Liver (tissue), 9 donors: ENCODE measurements around the gene VEPH1. TPM values are rescaled to one million over a fixed set of nuclear protein-coding genes. Genes with fewer than 3 reads are reported as not detected.

Source experiments
- DNase-seq: peaks from one replicate; pipeline ENCODE4 v3.0.0-alpha.2; 2017; ENCODE audit warnings: low spot score
- H3K27ac ChIP-seq, 2 donors: one replicate each; pipeline ENCODE4 v1.7.0; 2013; ENCODE audit warnings: inconsistent platforms in 2 of 2, low read length in 2 of 2, control low read depth in 1 of 2, low read depth in 1 of 2, mild to moderate bottlenecking in 1 of 2
- H3K27me3 ChIP-seq, 4 donors: one replicate each; pipeline versions ENCODE4 v1.6.1 to v1.7.0; 2013; ENCODE audit warnings: low read length in 3 of 4, inconsistent platforms in 1 of 4, mild to moderate bottlenecking in 1 of 4, moderate library complexity in 1 of 4; ENCODE audit not compliant: control insufficient read depth in 4 of 4, insufficient read depth in 4 of 4
- H3K36me3 ChIP-seq, 4 donors: one replicate each; pipeline versions ENCODE4 v1.6.1 to v1.7.0; 2013; ENCODE audit warnings: low read length in 3 of 4, mild to moderate bottlenecking in 3 of 4, low read depth in 1 of 4, moderate library complexity in 1 of 4; ENCODE audit not compliant: control insufficient read depth in 4 of 4, insufficient read depth in 3 of 4
- H3K4me1 ChIP-seq, 4 donors: one replicate each; pipeline versions ENCODE4 v1.6.1 to v1.7.0; 2013; ENCODE audit warnings: low read length in 3 of 4, mild to moderate bottlenecking in 3 of 4, moderate library complexity in 1 of 4; ENCODE audit not compliant: control insufficient read depth in 4 of 4, insufficient read depth in 4 of 4
- H3K4me3 ChIP-seq, 3 donors: one replicate each; pipeline versions ENCODE4 v1.6.1 to v1.7.0; 2013; ENCODE audit warnings: low read length in 3 of 3, control low read depth in 1 of 3, low read depth in 1 of 3, mild to moderate bottlenecking in 1 of 3
- H3K9ac ChIP-seq, 2 donors: one replicate each; pipeline ENCODE4 v1.7.0; 2013; ENCODE audit warnings: low read length in 2 of 2, mild to moderate bottlenecking in 2 of 2, moderate library complexity in 2 of 2, control low read depth in 1 of 2, low read depth in 1 of 2
- H3K9me3 ChIP-seq, 4 donors: one replicate each; pipeline versions ENCODE4 v1.6.1 to v1.7.0; 2013; ENCODE audit warnings: low read length in 3 of 4; ENCODE audit not compliant: control insufficient read depth in 4 of 4
- EGR1 ChIP-seq, 2 donors: IDR thresholded peaks; 2 replicates each; pipeline ENCODE4 v1.6.1; 2016 to 2018; ENCODE audit warnings: antibody characterized with exemption in 2 of 2, low read depth in 2 of 2
- FOXA1 ChIP-seq: IDR thresholded peaks from 2 replicates; pipeline ENCODE4 v1.6.1; 2016; ENCODE audit warnings: antibody characterized with exemption
- GABPA ChIP-seq, 2 donors: IDR thresholded peaks in 1 of 2; conservative IDR thresholded peaks in 1 of 2; 2 replicates each; pipeline ENCODE4 v1.6.1; 2016; ENCODE audit warnings: antibody characterized with exemption in 2 of 2, mild to moderate bottlenecking in 1 of 2, moderate library complexity in 1 of 2
- HNF4A ChIP-seq, 2 donors: conservative IDR thresholded peaks; 2 replicates each; pipeline ENCODE4 v1.6.1; 2016; ENCODE audit warnings: antibody characterized with exemption in 2 of 2, mild to moderate bottlenecking in 2 of 2
- HNF4G ChIP-seq: IDR thresholded peaks from 2 replicates; pipeline ENCODE4 v1.6.1; 2016; ENCODE audit warnings: antibody characterized with exemption
- JUND ChIP-seq, 2 donors: IDR thresholded peaks; 2 replicates each; pipeline ENCODE4 v1.6.1; 2016; ENCODE audit warnings: antibody characterized with exemption in 2 of 2
- NR2F2 ChIP-seq: IDR thresholded peaks from 2 replicates; pipeline ENCODE4 v1.6.1; 2016; ENCODE audit warnings: antibody characterized with exemption
- RAD21 ChIP-seq, 2 donors: IDR thresholded peaks; 2 replicates each; pipeline ENCODE4 v1.6.1; 2016; ENCODE audit warnings: antibody characterized with exemption in 2 of 2, mild to moderate bottlenecking in 2 of 2
- RXRA ChIP-seq, 2 donors: IDR thresholded peaks; 2 replicates each; pipeline ENCODE4 v1.6.1; 2017 to 2018; ENCODE audit warnings: antibody characterized with exemption in 2 of 2, mild to moderate bottlenecking in 1 of 2
- SP1 ChIP-seq: IDR thresholded peaks from 2 replicates; pipeline ENCODE4 v1.6.1; 2018; ENCODE audit warnings: antibody characterized with exemption, mild to moderate bottlenecking
- TAF1 ChIP-seq: conservative IDR thresholded peaks from 2 replicates; pipeline ENCODE4 v1.6.1; 2016; ENCODE audit warnings: antibody characterized with exemption, mild to moderate bottlenecking
- YY1 ChIP-seq: IDR thresholded peaks from 2 replicates; pipeline ENCODE4 v1.6.1; 2016; ENCODE audit warnings: antibody characterized with exemption, mild to moderate bottlenecking
- ZBTB33 ChIP-seq: IDR thresholded peaks from 2 replicates; pipeline ENCODE4 v1.6.1; 2016; ENCODE audit warnings: antibody characterized with exemption
- WGBS: extraction: QIAGEN DNeasy Blood & Tissue Kit; methylation state at CpG from one replicate; pipeline ENCODE4 v1.1.7; 2013; 5-methylcytosine and 5-hydroxymethylcytosine counted together
- polyA plus RNA-seq, 2 donors: library from polyadenylated mRNA; stranded (reverse) in 1 of 2; unstranded in 1 of 2; fragments of 200-250 nt in 1 of 2; fragments of >200 nt in 1 of 2; fragmentation: Nextera tagmentation in 1 of 2; extraction: Ambion mirVana in 1 of 2; gene quantifications; one replicate each; pipeline versions ENCODE4 v1.2.1 to v1.2.3, GENCODE V29; 2013 to 2015
- total RNA-seq, 2 donors: library from RNA; depleted of rRNA; stranded (reverse); fragments of >200 nt; gene quantifications; one replicate each; pipeline ENCODE4 v1.2.3, GENCODE V29; 2014
- TF ChIP-seq, protein P1 (sequence below): IDR thresholded peaks from 2 replicates; pipeline ENCODE4 v1.6.1; 2016; ENCODE audit warnings: antibody characterized with exemption
- TF ChIP-seq, protein P2 (sequence below): IDR thresholded peaks from 2 replicates; pipeline ENCODE4 v1.6.1; 2016; ENCODE audit warnings: antibody characterized with exemption
- TF ChIP-seq, protein P3 (sequence below): IDR thresholded peaks from 2 replicates; pipeline ENCODE4 v1.6.1; 2016; ENCODE audit warnings: antibody characterized with exemption, mild to moderate bottlenecking
- donor health status: healthy.
- donor health status: healthy.
- donor health status: healthy.
- donor health status: healthy.
- donor health status: healthy.

VEPH1 gene
- total and polyA plus RNA-seq, 4 donors = 0.60 to 3.3 (median 1.2) TPM

GRCh38 chr3:157360044-157360443 is 143.2 kb downstream of the VEPH1 start:
- TF ChIP-seq, protein P1, sequence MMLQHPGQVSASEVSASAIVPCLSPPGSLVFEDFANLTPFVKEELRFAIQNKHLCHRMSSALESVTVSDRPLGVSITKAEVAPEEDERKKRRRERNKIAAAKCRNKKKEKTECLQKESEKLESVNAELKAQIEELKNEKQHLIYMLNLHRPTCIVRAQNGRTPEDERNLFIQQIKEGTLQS = no peak
- no peak for TF ChIP-seq HNF4G
- TF ChIP-seq GABPA (IDR thresholded peaks at IDR 0.05 in 1 of 2, conservative IDR thresholded peaks at IDR 0.05 in 1 of 2) = no peak
- TF ChIP-seq RXRA (IDR thresholded peaks at IDR 0.05) = no peak
- TF ChIP-seq ZBTB33 = no peak
- TF ChIP-seq NR2F2 = no peak
- TF ChIP-seq SP1 = no peak
- TF ChIP-seq EGR1 (IDR thresholded peaks at IDR 0.05; ENCODE audit: low read depth in 2 of 2) = no peak
- TF ChIP-seq, protein P2, sequence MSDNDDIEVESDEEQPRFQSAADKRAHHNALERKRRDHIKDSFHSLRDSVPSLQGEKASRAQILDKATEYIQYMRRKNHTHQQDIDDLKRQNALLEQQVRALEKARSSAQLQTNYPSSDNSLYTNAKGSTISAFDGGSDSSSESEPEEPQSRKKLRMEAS = no peak
- TF ChIP-seq, protein P3, sequence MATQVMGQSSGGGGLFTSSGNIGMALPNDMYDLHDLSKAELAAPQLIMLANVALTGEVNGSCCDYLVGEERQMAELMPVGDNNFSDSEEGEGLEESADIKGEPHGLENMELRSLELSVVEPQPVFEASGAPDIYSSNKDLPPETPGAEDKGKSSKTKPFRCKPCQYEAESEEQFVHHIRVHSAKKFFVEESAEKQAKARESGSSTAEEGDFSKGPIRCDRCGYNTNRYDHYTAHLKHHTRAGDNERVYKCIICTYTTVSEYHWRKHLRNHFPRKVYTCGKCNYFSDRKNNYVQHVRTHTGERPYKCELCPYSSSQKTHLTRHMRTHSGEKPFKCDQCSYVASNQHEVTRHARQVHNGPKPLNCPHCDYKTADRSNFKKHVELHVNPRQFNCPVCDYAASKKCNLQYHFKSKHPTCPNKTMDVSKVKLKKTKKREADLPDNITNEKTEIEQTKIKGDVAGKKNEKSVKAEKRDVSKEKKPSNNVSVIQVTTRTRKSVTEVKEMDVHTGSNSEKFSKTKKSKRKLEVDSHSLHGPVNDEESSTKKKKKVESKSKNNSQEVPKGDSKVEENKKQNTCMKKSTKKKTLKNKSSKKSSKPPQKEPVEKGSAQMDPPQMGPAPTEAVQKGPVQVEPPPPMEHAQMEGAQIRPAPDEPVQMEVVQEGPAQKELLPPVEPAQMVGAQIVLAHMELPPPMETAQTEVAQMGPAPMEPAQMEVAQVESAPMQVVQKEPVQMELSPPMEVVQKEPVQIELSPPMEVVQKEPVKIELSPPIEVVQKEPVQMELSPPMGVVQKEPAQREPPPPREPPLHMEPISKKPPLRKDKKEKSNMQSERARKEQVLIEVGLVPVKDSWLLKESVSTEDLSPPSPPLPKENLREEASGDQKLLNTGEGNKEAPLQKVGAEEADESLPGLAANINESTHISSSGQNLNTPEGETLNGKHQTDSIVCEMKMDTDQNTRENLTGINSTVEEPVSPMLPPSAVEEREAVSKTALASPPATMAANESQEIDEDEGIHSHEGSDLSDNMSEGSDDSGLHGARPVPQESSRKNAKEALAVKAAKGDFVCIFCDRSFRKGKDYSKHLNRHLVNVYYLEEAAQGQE = no peak
- TF ChIP-seq TAF1 = no peak
- TF ChIP-seq FOXA1 = no peak
- TF ChIP-seq RAD21 (IDR thresholded peaks at IDR 0.05) = no peak
- no peak for DNase-seq
- Histone ChIP-seq H3K27ac (no peak overlapping the region), H3K36me3 (no peaks in the 10 kb centered on the region), H3K9ac (no peak overlapping the region), H3K4me3 (no peak overlapping the region), H3K9me3 (no peaks in the 10 kb centered on the region), H3K27me3 (no peaks in the 10 kb centered on the region), H3K4me1 (no peaks in the 10 kb centered on the region)
- 79% methylated on average over 2 of the region's 2 CpGs for WGBS

DNA sequence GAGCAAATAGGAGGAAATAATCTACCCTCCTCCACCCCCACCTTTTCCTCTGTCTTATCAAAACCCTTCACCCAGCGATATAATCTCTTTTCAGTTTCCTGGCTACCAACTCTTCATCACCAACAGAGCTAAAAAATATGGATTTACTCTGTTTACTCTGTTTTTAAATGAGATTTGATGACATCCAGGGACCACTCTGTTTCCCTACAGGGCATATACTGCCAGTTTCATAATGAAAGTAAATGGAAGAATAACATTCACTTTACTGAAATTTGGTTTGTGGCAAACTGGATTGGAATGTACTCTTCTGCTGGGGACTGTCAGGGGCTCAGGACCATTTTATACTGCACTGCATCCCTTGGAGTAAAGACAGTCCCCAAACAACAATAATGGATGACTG is 146.7 kb downstream of the VEPH1 start:
- Histone ChIP-seq H3K4me1 (no peaks in the 10 kb centered on the region), H3K9me3 (no peaks in the 10 kb centered on the region), H3K4me3 (no peak overlapping the region), H3K27me3 (no peaks in the 10 kb centered on the region), H3K27ac (no peak overlapping the region), H3K9ac (no peak overlapping the region), H3K36me3 (no peaks in the 10 kb centered on the region)
- DNase-seq = no peak
- TF ChIP-seq, protein P3 = no peak
- TF ChIP-seq YY1 (no peak), JUND (IDR thresholded peaks at IDR 0.05) (no peak), RAD21 (IDR thresholded peaks at IDR 0.05) (no peak), FOXA1 (no peak), ZBTB33 (no peak), HNF4G (no peak), EGR1 (IDR thresholded peaks at IDR 0.05; ENCODE audit: low read depth in 2 of 2) (no peak), SP1 (no peak), RXRA (IDR thresholded peaks at IDR 0.05) (no peak), GABPA (IDR thresholded peaks at IDR 0.05 in 1 of 2, conservative IDR thresholded peaks at IDR 0.05 in 1 of 2) (no peak), NR2F2 (no peak), TAF1 (no peak), HNF4A (conservative IDR thresholded peaks at IDR 0.05) (no peak)
- WGBS = 58% methylated on average over 1 of the region's 1 CpG
